HepG2 (cell line): ENCODE results near the gene DLG2. TPM values are rescaled to one million over a fixed set of nuclear protein-coding genes. Genes with fewer than 3 reads are reported as not detected.

ENCODE experiments used
- ATAC-seq: fragments of 200-7000 bp; cut with Tn5 transposase; 3 replicates; pipeline ENCODE4 v1.9.1; 2020; ENCODE audit warnings: mild to moderate bottlenecking, moderate library complexity
- BruUV-seq: library from RNA; stranded (reverse); fragments of 400-500 nt; replicated peaks from 2 replicates; lab custom pipeline; 2021; lab: Mats Ljungman, UMichigan
- CTCF ChIA-PET: fragments of 300-600 bp; formaldehyde crosslinking; extraction: SDS; loops from one replicate; lab custom pipeline; 2021; ENCODE audit warnings: low total read pairs, inconsistent platforms, low intra/inter-chr PET ratio; lab: Yijun Ruan, JAX
- POLR2A ChIA-PET: fragments of 350-600 bp; sonication (Branson Sonifier 250); formaldehyde crosslinking; loops from one replicate; lab custom pipeline; 2020; ENCODE audit warnings: antibody characterized with exemption, inconsistent platforms; lab: Yijun Ruan, JAX
- DNase-seq: peaks from one replicate; pipeline ENCODE4 v3.0.0-alpha.2; 2015; ENCODE audit warnings: low spot score
- FAIRE-seq: peaks from 3 replicates; lab custom pipeline; 2011; peaks lifted over from hg19 to GRCh38; lab: Jason Lieb, UNC
- H2AFZ ChIP-seq: one replicate; pipeline ENCODE4 v1.6.1; 2011; ENCODE audit warnings: low read length, inconsistent platforms
- H3K27ac ChIP-seq: fragments of 300-600 bp; 3 replicates; pipeline ENCODE4 v1.8.0; 2011; ENCODE audit warnings: mixed run types, mild to moderate bottlenecking, mixed read lengths, low read length, inconsistent platforms; ENCODE audit not compliant: insufficient read depth; ENCODE audit errors: extremely low read length
- H3K27me3 ChIP-seq, 2 experiments: fragments of 200-600 bp in 1 of 2; 2 replicates in 1 of 2; 3 replicates in 1 of 2; pipeline versions ENCODE4 v1.6.0 to v1.8.0; 2011; ENCODE audit warnings: low read length in 2 of 2, mild to moderate bottlenecking in 2 of 2, moderate library complexity in 2 of 2, inconsistent platforms in 1 of 2; ENCODE audit not compliant: insufficient read depth in 2 of 2, control insufficient read depth in 1 of 2
- H3K36me3 ChIP-seq, 2 experiments: fragments of 200-600 bp in 1 of 2; replicated peaks in 1 of 2; 2 replicates in 1 of 2; 3 replicates in 1 of 2; pipeline versions ENCODE4 v1.5.1 to v1.8.0; 2011; ENCODE audit warnings: low read length in 2 of 2, inconsistent platforms in 1 of 2; ENCODE audit not compliant: insufficient read depth in 2 of 2, control insufficient read depth in 1 of 2
- H3K4me1 ChIP-seq: 2 replicates; pipeline ENCODE4 v1.5.1; 2012; ENCODE audit warnings: low read length, inconsistent platforms; ENCODE audit not compliant: insufficient read depth
- H3K4me2 ChIP-seq: 2 replicates; pipeline ENCODE4 v1.6.0; 2011; ENCODE audit warnings: low read depth, low read length, inconsistent platforms
- H3K4me3 ChIP-seq, 3 experiments: fragments of 200-600 bp in 1 of 3; sonication (generic), shearing (Covaris generic) in 1 of 3; replicated peaks in 1 of 3; 2 replicates each; pipeline ENCODE4 v1.5.1; 2011 to 2016; ENCODE audit warnings: low read length in 3 of 3, inconsistent platforms in 2 of 3, low read depth in 2 of 3, mild to moderate bottlenecking in 2 of 3, control low read depth in 1 of 3, mixed read lengths in 1 of 3; ENCODE audit not compliant: insufficient read depth in 1 of 3
- H3K79me2 ChIP-seq: one replicate; pipeline ENCODE4 v1.6.1; 2011; ENCODE audit warnings: low read length, inconsistent platforms; ENCODE audit not compliant: insufficient read depth
- H3K9ac ChIP-seq: 2 replicates; pipeline ENCODE4 v1.6.0; 2011; ENCODE audit warnings: mild to moderate bottlenecking, low read depth, low read length, inconsistent platforms; ENCODE audit not compliant: insufficient read depth
- H3K9me3 ChIP-seq: 2 replicates; pipeline ENCODE4 v1.5.1; 2012; ENCODE audit warnings: mild to moderate bottlenecking, low read length
- H4K20me1 ChIP-seq: 2 replicates; pipeline ENCODE4 v1.6.0; 2011; ENCODE audit warnings: inconsistent platforms, mild to moderate bottlenecking, low read length, moderate library complexity; ENCODE audit not compliant: insufficient read depth
- AKNA ChIP-seq: sonication (generic); formaldehyde crosslinking; IDR thresholded peaks from 2 replicates; pipeline ENCODE4 v1.4.0; 2020; ENCODE audit warnings: missing genetic modification reagents, borderline replicate concordance
- IRX3 ChIP-seq: sonication (generic); formaldehyde crosslinking; IDR thresholded peaks from 2 replicates; pipeline ENCODE4 v1.8.1; 2023; ENCODE audit warnings: mild to moderate bottlenecking, low read depth, missing genetic modification reagents, borderline replicate concordance
- MTF2 ChIP-seq: sonication (generic); formaldehyde crosslinking; IDR thresholded peaks from 2 replicates; pipeline ENCODE4 v1.5.0; 2020; ENCODE audit warnings: missing genetic modification reagents, borderline replicate concordance
- ONECUT2 ChIP-seq: sonication (generic); formaldehyde crosslinking; IDR thresholded peaks from 2 replicates; pipeline ENCODE4 v1.4.0; 2020; ENCODE audit warnings: missing genetic modification reagents
- PTBP1 ChIP-seq: fragments of 200-400 bp; formaldehyde crosslinking; IDR thresholded peaks from 2 replicates; pipeline ENCODE4 v1.6.1; 2018; ENCODE audit warnings: low read length, low read depth; ENCODE audit not compliant: poor library complexity, severe bottlenecking
- SCMH1 ChIP-seq: sonication (generic); formaldehyde crosslinking; IDR thresholded peaks from 2 replicates; pipeline ENCODE4 v1.9.0; 2021; ENCODE audit warnings: missing genetic modification reagents, mild to moderate bottlenecking, borderline replicate concordance
- SIX1 ChIP-seq: sonication (generic); formaldehyde crosslinking; IDR thresholded peaks from 2 replicates; pipeline ENCODE4 v1.4.0; 2020; ENCODE audit warnings: missing genetic modification reagents, borderline replicate concordance
- ZBTB14 ChIP-seq: sonication (generic); formaldehyde crosslinking; IDR thresholded peaks from 2 replicates; pipeline ENCODE4 v1.4.0; 2020; ENCODE audit warnings: missing genetic modification reagents
- ZEB1 ChIP-seq: IDR thresholded peaks from 2 replicates; pipeline ENCODE4 v1.6.1; 2012; ENCODE audit warnings: mild to moderate bottlenecking, low read depth, inconsistent platforms; ENCODE audit not compliant: insufficient replicate concordance
- ZFP41 ChIP-seq: sonication (generic); formaldehyde crosslinking; IDR thresholded peaks from 2 replicates; pipeline ENCODE4 v1.4.0; 2020; ENCODE audit warnings: mild to moderate bottlenecking, missing genetic modification reagents, borderline replicate concordance
- ZNF30 ChIP-seq: sonication (generic); formaldehyde crosslinking; IDR thresholded peaks from 2 replicates; pipeline ENCODE4 v1.5.0; 2020; ENCODE audit warnings: mild to moderate bottlenecking, missing genetic modification reagents
- ZNF574 ChIP-seq: sonication (generic); formaldehyde crosslinking; IDR thresholded peaks from 2 replicates; pipeline ENCODE4 v1.4.0; 2020; ENCODE audit warnings: missing genetic modification reagents
- ZNF761 ChIP-seq: sonication (generic); formaldehyde crosslinking; conservative IDR thresholded peaks from 2 replicates; pipeline ENCODE4 v1.4.0; 2020; ENCODE audit warnings: mild to moderate bottlenecking, missing genetic modification reagents
- WGBS: methylation state at CpG from one replicate; pipeline ENCODE4 v1.1.6; 2017; ENCODE audit warnings: low lambda C conversion rate; 5-methylcytosine and 5-hydroxymethylcytosine counted together
- in situ Hi-C: cut with HindIII; loops from 2 replicates; pipeline ENCODE4 v1.10.0; 2017; ENCODE audit warnings: low pct_unique_long_range_greater_than_20kb; ENCODE audit not compliant: extremely low pct_ligation_motif_present
- intact Hi-C: fragments of 100-400 bp; cut with micrococcal nuclease; formaldehyde crosslinking; loops from one replicate; pipeline ENCODE4 v1.10.0; 2022; ENCODE audit not compliant: unreplicated experiment
- polyA plus RNA-seq, 8 experiments: library from polyadenylated mRNA; depleted of rRNA in 3 of 8; stranded (reverse) in 7 of 8; unstranded in 1 of 8; fragments of >200 nt; fragmentation: Illumina TruSeq in 4 of 8; extraction: Trizol in 4 of 8; gene quantifications; 2 replicates each; pipeline versions ENCODE4 v1.2.1 to v1.2.3, GENCODE V29; 2011 to 2016; ENCODE audit warnings: low read depth in 4 of 8, missing spikeins in 1 of 8, mixed read lengths in 1 of 8; ENCODE audit not compliant: insufficient read depth in 1 of 8
- total RNA-seq, 5 experiments: library from RNA; depleted of rRNA; stranded (reverse); fragments of >200 nt; fragmentation: Illumina TruSeq; extraction: Trizol; gene quantifications; 2 replicates each; pipeline ENCODE4 v1.2.3, GENCODE V29; 2016; ENCODE audit warnings: low read depth in 1 of 5

Gene DLG2
- total and polyA plus RNA-seq, 2 of the 13 experiments (the other 11 are each of a cell fraction or from before 2014, with no cell fraction given), result 0.46 to 1.0 TPM

- POLR2A ChIA-PET, result no interaction called here
- Histone ChIP-seq H4K20me1 (no peaks in the 10 kb centered on the region), H3K27ac (no peak overlapping the region), H3K79me2 (no peaks in the 10 kb centered on the region), H3K9me3 (no peaks in the 10 kb centered on the region), H3K36me3 (no peaks in the 10 kb centered on the region), H3K4me1 (no peaks in the 10 kb centered on the region), H3K9ac (no peak overlapping the region), H3K27me3 (no peaks in the 10 kb centered on the region), H2AFZ (no peak overlapping the region), H3K4me3 (no peak overlapping the region), H3K4me2 (no peak overlapping the region)
- in situ Hi-C loops, result loop anchor here (10.0 kb wide), 1 partner anchor 134 kb away; no protein-coding TSS in a partner anchor
- no TSS peak for BruUV-seq
- intact Hi-C loops, result no loop called here
- CTCF ChIA-PET, result no interaction called here
- no peak for DNase-seq
- 16% methylated on average over 6 of the region's 6 CpGs for WGBS
- ATAC-seq, result peak; percentile 33; the same call in 1 of the 3 replicates
- no peak for FAIRE-seq
- no peak for TF ChIP-seq ZEB1
- TF ChIP-seq MTF2, result no peak
- no peak for TF ChIP-seq ZNF761 (CRISPR knock-in tag)
- no peak for TF ChIP-seq ZNF574 (CRISPR knock-in tag)
- no peak for TF ChIP-seq ZFP41 (CRISPR knock-in tag)
- no peak for TF ChIP-seq SIX1 (CRISPR knock-in tag)
- TF ChIP-seq SCMH1 (CRISPR knock-in tag), result no peak
- TF ChIP-seq ONECUT2 (CRISPR knock-in tag), result no peak
- no peak for TF ChIP-seq ZNF30 (CRISPR knock-in tag)
- no peak for TF ChIP-seq AKNA (CRISPR knock-in tag)
- TF ChIP-seq PTBP1, result no peak
- no peak for TF ChIP-seq ZBTB14 (CRISPR knock-in tag)
- no peak for TF ChIP-seq IRX3 (CRISPR knock-in tag)
These were observed 1236.6 kb downstream of the DLG2 start for GRCh38 chr11:84390441-84391078.
